Activated B cell treated with CpG ODN at 0.5 μM for 24 hours (primary cell): ENCODE results near the gene CRIP3. TPM values are rescaled to one million over a fixed set of nuclear protein-coding genes. Genes with fewer than 3 reads are reported as not detected.

ENCODE experiments used
- ATAC-seq: fragments of 200-7000 bp; cut with Tn5 transposase; one replicate; pipeline ENCODE4 v1.10.0; 2021; ENCODE audit warnings: low read depth, mild to moderate bottlenecking, moderate library complexity
- CTCF ChIA-PET: fragments of 350-600 bp; sonication (Branson Sonifier 250); formaldehyde crosslinking; loops from one replicate; lab custom pipeline; 2021; ENCODE audit warnings: antibody characterized with exemption; lab: Charles Lee
- POLR2A ChIA-PET: fragments of 350-600 bp; sonication (Branson Sonifier 250); formaldehyde crosslinking; loops from one replicate; lab custom pipeline; 2021; ENCODE audit warnings: antibody characterized with exemption; lab: Charles Lee
- DNase-seq: peaks from one replicate; pipeline ENCODE4 v3.0.0; 2022
- H3K27ac Mint-ChIP-seq: one replicate; pipeline ENCODE4 v1.8.0; 2020; ENCODE audit warnings: mixed read lengths
- H3K27me3 Mint-ChIP-seq: one replicate; pipeline ENCODE4 v1.8.0; 2021; ENCODE audit warnings: mixed read lengths
- H3K36me3 Mint-ChIP-seq: one replicate; pipeline ENCODE4 v1.8.0; 2021; ENCODE audit warnings: low read depth, mixed read lengths
- H3K4me1 Mint-ChIP-seq: one replicate; pipeline ENCODE4 v1.8.0; 2021; ENCODE audit warnings: mixed read lengths
- H3K4me3 Mint-ChIP-seq: one replicate; pipeline ENCODE4 v1.8.0; 2020; ENCODE audit warnings: mild to moderate bottlenecking, mixed read lengths
- H3K9me3 Mint-ChIP-seq: one replicate; pipeline ENCODE4 v1.8.0; 2020; ENCODE audit warnings: mixed read lengths
- intact Hi-C: fragments of 100-400 bp; cut with micrococcal nuclease; formaldehyde crosslinking; loops from one replicate; pipeline ENCODE4 v1.15.1; 2024
- total RNA-seq: library from RNA; stranded (reverse); gene quantifications from 2 replicates; pipeline ENCODE4 v1.2.3, GENCODE V29; 2022
- TF ChIP-seq, protein P1 (sequence below): fragments of 200-600 bp; IDR thresholded peaks from one replicate; pipeline ENCODE4 v1.8.0; 2022; ENCODE audit warnings: antibody characterized with exemption, mild to moderate bottlenecking

CRIP3 gene
- total RNA-seq, 1 donor from 2014 or later: 49.9 TPM

GRCh38 chr6:43277643-43278523 lies 30.7 kb downstream of the CRIP3 start:
- Mint-ChIP-seq H3K9me3 (no peaks in the 10 kb centered on the region), H3K36me3 (peaks cover 2% of the 10 kb centered on the region), H3K27ac (no peak overlapping the region), H3K27me3 (peaks cover 36% of the 10 kb centered on the region), H3K4me3 (no peak overlapping the region), H3K4me1 (peaks cover 21% of the 10 kb centered on the region)
- TF ChIP-seq, protein P1, sequence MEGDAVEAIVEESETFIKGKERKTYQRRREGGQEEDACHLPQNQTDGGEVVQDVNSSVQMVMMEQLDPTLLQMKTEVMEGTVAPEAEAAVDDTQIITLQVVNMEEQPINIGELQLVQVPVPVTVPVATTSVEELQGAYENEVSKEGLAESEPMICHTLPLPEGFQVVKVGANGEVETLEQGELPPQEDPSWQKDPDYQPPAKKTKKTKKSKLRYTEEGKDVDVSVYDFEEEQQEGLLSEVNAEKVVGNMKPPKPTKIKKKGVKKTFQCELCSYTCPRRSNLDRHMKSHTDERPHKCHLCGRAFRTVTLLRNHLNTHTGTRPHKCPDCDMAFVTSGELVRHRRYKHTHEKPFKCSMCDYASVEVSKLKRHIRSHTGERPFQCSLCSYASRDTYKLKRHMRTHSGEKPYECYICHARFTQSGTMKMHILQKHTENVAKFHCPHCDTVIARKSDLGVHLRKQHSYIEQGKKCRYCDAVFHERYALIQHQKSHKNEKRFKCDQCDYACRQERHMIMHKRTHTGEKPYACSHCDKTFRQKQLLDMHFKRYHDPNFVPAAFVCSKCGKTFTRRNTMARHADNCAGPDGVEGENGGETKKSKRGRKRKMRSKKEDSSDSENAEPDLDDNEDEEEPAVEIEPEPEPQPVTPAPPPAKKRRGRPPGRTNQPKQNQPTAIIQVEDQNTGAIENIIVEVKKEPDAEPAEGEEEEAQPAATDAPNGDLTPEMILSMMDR: no peak
- CTCF ChIA-PET: no interaction called here
- intact Hi-C loops: no loop called here
- no peak for DNase-seq
- ATAC-seq: no peak
- POLR2A ChIA-PET: interaction anchor here (0.6 kb wide), 1 partner anchor 147 kb away, joined by 4 read pairs; no protein-coding TSS in a partner anchor

DNA sequence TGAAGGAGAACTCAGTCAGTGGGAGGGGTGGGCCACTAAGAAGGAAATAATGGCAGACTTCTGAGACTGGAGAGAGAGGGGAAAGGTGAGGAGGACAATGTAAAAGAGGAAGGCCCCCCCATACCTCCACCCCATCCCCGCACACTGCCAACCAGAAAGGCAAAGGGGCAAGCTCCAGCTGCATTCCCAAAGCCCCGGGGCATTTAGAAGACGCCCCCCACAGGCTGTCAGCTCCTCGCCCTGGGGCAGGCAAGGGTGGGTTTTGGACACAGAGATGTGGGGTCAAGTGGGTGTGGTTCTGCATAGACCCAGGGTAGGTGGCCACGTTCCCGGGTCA lies 31.4 kb downstream of the CRIP3 start:
- TF ChIP-seq, protein P1: no peak
- ATAC-seq: no peak
- Mint-ChIP-seq H3K4me1 (peaks cover 22% of the 10 kb centered on the region), H3K27me3 (peaks cover 32% of the 10 kb centered on the region), H3K4me3 (no peak overlapping the region), H3K36me3 (peaks cover 2% of the 10 kb centered on the region), H3K9me3 (no peaks in the 10 kb centered on the region), H3K27ac (peak overlapping the region; percentile 7)
- DNase-seq: no peak
- intact Hi-C loops: no loop called here
- CTCF ChIA-PET: no interaction called here
- POLR2A ChIA-PET: interaction anchor here (0.6 kb wide), 1 partner anchor 67 kb away, joined by 3 read pairs; no protein-coding TSS in a partner anchor

- CTCF ChIA-PET: no interaction called here
- Mint-ChIP-seq H3K27me3 (peaks cover 30% of the 10 kb centered on the region), H3K36me3 (peaks cover 2% of the 10 kb centered on the region), H3K4me1 (peaks cover 26% of the 10 kb centered on the region), H3K9me3 (no peaks in the 10 kb centered on the region), H3K4me3 (peak overlapping the region; percentile 24), H3K27ac (peak overlapping the region; percentile 7)
- TF ChIP-seq, protein P1: no peak
- intact Hi-C loops: loop anchor here (1.0 kb wide), 1 partner anchor 107 kb away; no protein-coding TSS in a partner anchor
- DNase-seq (no peak), ATAC-seq (no peak)
- POLR2A ChIA-PET: interaction anchor here (0.6 to 1.6 kb wide), 2 partner anchors 67 to 108 kb away, joined by 3 to 11 read pairs; no protein-coding TSS in a partner anchor
Observed at GRCh38 chr6:43276577-43277305, 31.9 kb downstream of the CRIP3 start.

DNA sequence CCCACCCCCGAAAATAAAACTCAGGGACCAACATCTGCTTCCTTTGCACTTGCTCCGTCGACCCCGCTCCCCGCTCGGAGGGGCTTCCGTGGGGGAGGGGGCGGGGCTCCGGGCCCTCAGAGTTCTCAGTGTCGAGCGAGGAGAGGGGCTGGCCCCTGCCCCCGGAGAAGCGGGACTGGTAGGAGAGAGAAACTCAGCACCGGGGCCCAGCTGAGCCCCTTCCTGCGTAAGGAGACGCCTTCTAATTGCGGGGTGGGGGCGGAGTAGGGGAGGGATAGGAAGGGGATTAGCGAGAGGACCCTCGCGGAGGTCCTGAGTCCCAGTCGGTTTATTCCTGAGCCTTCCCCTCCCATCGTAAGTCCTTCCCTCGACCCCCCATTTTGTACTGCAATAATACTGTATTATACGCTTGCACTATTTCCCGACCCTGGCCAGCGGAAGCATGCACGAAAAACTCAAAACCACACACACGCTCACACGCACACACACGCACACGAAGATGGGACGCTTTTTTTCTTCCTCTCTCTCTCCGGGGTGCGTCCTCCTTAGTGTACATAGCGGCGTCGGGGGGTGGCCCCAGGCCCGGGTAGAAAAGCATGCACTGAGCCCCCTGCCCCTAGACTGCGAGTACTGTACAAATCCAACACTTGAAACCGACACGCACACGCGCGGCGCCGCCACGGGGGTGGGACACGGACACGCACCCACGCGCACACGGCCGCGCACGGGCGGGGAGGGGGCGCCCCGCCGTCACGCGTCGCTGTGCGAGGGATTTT lies 32.6 kb downstream of the CRIP3 start:
- ChIA-PET POLR2A (interaction anchor here (0.5 to 1.6 kb wide), 9 partner anchors 10 to 354 kb away, joined by 3 to 11 read pairs (median 4); partner anchors contain the start of genes TJAP1 and ZNF318), CTCF (no interaction called here)
- H3K4me1 Mint-ChIP-seq: peaks cover 31% of the 10 kb centered on the region
- ATAC-seq (peak; percentile 59), DNase-seq (peak; percentile 45)
- peak overlapping the region; percentile 87 for H3K27ac Mint-ChIP-seq
- H3K4me3 Mint-ChIP-seq: peak overlapping the region; percentile 85
- no peaks in the 10 kb centered on the region for H3K9me3 Mint-ChIP-seq
- H3K27me3 Mint-ChIP-seq: peaks cover 30% of the 10 kb centered on the region
- TF ChIP-seq, protein P1: no peak
- H3K36me3 Mint-ChIP-seq: peaks cover 2% of the 10 kb centered on the region
- intact Hi-C loops: loop anchor here (1.0 kb wide), 1 partner anchor 107 kb away; no protein-coding TSS in a partner anchor
